PC-3 (cell line): ENCODE results near the gene BTBD7.

Experiments used
- EZH2phosphoT487 ChIP-seq: fragments of 300-600 bp; sonication (generic); IDR thresholded peaks from 2 replicates; pipeline ENCODE4 v1.6.1; 2018; ENCODE audit warnings: mild to moderate bottlenecking, antibody characterized with exemption, low read length, borderline replicate concordance
- TF ChIP-seq, protein P1 (sequence below): fragments of 300-600 bp; sonication (generic); conservative IDR thresholded peaks from 2 replicates; pipeline ENCODE4 v1.5.1; 2017; ENCODE audit warnings: antibody characterized with exemption, low read depth, mild to moderate bottlenecking, low read length

DNA sequence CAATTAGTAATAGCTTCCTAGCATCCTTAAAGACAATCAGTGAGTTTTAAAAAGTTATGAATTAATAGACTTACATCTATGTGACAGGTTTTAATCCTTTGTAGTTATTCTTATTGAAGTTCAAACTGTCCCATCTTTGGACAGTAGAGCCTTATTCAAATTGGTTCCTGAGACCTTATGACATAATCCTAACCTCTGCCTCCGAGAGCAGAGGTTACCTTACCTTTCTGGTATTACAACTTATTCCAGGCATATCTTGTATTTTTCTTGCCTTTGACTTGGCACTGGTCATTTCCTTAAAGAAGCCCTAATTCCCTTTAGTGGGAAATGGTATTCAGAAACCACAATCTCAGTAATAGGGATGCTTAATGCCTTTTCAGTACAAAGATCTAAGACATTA is 21.8 kb downstream of the BTBD7 start:
- TF ChIP-seq, protein P1, sequence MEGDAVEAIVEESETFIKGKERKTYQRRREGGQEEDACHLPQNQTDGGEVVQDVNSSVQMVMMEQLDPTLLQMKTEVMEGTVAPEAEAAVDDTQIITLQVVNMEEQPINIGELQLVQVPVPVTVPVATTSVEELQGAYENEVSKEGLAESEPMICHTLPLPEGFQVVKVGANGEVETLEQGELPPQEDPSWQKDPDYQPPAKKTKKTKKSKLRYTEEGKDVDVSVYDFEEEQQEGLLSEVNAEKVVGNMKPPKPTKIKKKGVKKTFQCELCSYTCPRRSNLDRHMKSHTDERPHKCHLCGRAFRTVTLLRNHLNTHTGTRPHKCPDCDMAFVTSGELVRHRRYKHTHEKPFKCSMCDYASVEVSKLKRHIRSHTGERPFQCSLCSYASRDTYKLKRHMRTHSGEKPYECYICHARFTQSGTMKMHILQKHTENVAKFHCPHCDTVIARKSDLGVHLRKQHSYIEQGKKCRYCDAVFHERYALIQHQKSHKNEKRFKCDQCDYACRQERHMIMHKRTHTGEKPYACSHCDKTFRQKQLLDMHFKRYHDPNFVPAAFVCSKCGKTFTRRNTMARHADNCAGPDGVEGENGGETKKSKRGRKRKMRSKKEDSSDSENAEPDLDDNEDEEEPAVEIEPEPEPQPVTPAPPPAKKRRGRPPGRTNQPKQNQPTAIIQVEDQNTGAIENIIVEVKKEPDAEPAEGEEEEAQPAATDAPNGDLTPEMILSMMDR = no peak
- no peak for TF ChIP-seq EZH2phosphoT487
